WTC11 (cell line): Measurements from ENCODE around the gene COPA. TPM values are rescaled to one million over a fixed set of nuclear protein-coding genes. Genes with fewer than 3 reads are reported as not detected.

ENCODE experiments used
- ATAC-seq: fragments of 200-7000 bp; cut with Tn5 transposase; 2 replicates; pipeline ENCODE4 v1.10.0; 2021; ENCODE audit warnings: mild to moderate bottlenecking, moderate library complexity
- CTCF ChIA-PET: fragments of 300-600 bp; sonication (Branson Sonifier 250); formaldehyde crosslinking; loops from one replicate; lab custom pipeline; 2021; ENCODE audit warnings: antibody characterized with exemption; lab: Charles Lee
- POLR2A ChIA-PET: fragments of 350-600 bp; sonication (Branson Sonifier 250); formaldehyde crosslinking; loops from one replicate; lab custom pipeline; 2021; ENCODE audit warnings: antibody characterized with exemption; lab: Charles Lee
- DNase-seq: peaks from one replicate; pipeline ENCODE4 v3.0.0; 2021; ENCODE audit warnings: low spot score
- H3K27ac Mint-ChIP-seq: 2 replicates; pipeline ENCODE4 v1.8.0; 2021; ENCODE audit warnings: mixed read lengths
- H3K27me3 Mint-ChIP-seq: 2 replicates; pipeline ENCODE4 v1.8.0; 2021; ENCODE audit warnings: low read depth, mild to moderate bottlenecking, moderate library complexity, mixed read lengths
- H3K36me3 Mint-ChIP-seq: 2 replicates; pipeline ENCODE4 v1.8.0; 2021; ENCODE audit warnings: mixed read lengths
- H3K4me1 Mint-ChIP-seq: 2 replicates; pipeline ENCODE4 v1.8.0; 2022; ENCODE audit warnings: mixed read lengths
- H3K4me3 Mint-ChIP-seq: 2 replicates; pipeline ENCODE4 v1.8.0; 2021; ENCODE audit warnings: mild to moderate bottlenecking, moderate library complexity, mixed read lengths
- H3K9me3 Mint-ChIP-seq: 2 replicates; pipeline ENCODE4 v1.8.0; 2021; ENCODE audit warnings: mixed read lengths
- ARID4B ChIP-seq: sonication (generic); formaldehyde crosslinking; IDR thresholded peaks from 2 replicates; pipeline ENCODE4 v1.8.0; 2023; ENCODE audit warnings: missing genetic modification reagents, mild to moderate bottlenecking, borderline replicate concordance
- ATF2 ChIP-seq: sonication (generic); formaldehyde crosslinking; IDR thresholded peaks from 2 replicates; pipeline ENCODE4 v1.8.1; 2022; ENCODE audit warnings: low read depth, missing genetic modification reagents, borderline replicate concordance
- ATF3 ChIP-seq: sonication (generic); formaldehyde crosslinking; conservative IDR thresholded peaks from 2 replicates; pipeline ENCODE4 v1.8.1; 2022; ENCODE audit warnings: mild to moderate bottlenecking, missing genetic modification reagents
- CREM ChIP-seq: sonication (generic); formaldehyde crosslinking; IDR thresholded peaks from 2 replicates; pipeline ENCODE4 v1.8.1; 2022; ENCODE audit warnings: mild to moderate bottlenecking, missing genetic modification reagents, moderate library complexity
- ELF4 ChIP-seq: sonication (generic); formaldehyde crosslinking; IDR thresholded peaks from 2 replicates; pipeline ENCODE4 v1.8.1; 2022; ENCODE audit warnings: low read depth, mild to moderate bottlenecking, moderate library complexity, missing genetic modification reagents
- FOXP4 ChIP-seq: sonication (generic); formaldehyde crosslinking; IDR thresholded peaks from 2 replicates; pipeline ENCODE4 v1.8.0; 2022; ENCODE audit warnings: mild to moderate bottlenecking, missing genetic modification reagents
- GTF2I ChIP-seq: fragments of 250-450 bp; sonication (Bioruptor Pico); conservative IDR thresholded peaks from 2 replicates; pipeline ENCODE4 v1.4.0; 2021; ENCODE audit warnings: mild to moderate bottlenecking
- HMGXB4 ChIP-seq: sonication (generic); formaldehyde crosslinking; IDR thresholded peaks from 2 replicates; pipeline ENCODE4 v1.8.1; 2023; ENCODE audit warnings: mild to moderate bottlenecking, moderate library complexity, missing genetic modification reagents
- IRF1 ChIP-seq: sonication (generic); formaldehyde crosslinking; IDR thresholded peaks from 2 replicates; pipeline ENCODE4 v1.8.0; 2023; ENCODE audit warnings: missing genetic modification reagents
- MXD4 ChIP-seq: fragments of 250-450 bp; sonication (Bioruptor Pico); IDR thresholded peaks from 2 replicates; pipeline ENCODE4 v1.8.0; 2021; ENCODE audit warnings: mild to moderate bottlenecking, moderate library complexity, borderline replicate concordance
- RELA ChIP-seq: sonication (generic); formaldehyde crosslinking; IDR thresholded peaks from 2 replicates; pipeline ENCODE4 v1.8.1; 2022; ENCODE audit warnings: missing genetic modification reagents, mild to moderate bottlenecking, borderline replicate concordance
- SP1 ChIP-seq: sonication (generic); formaldehyde crosslinking; conservative IDR thresholded peaks from 2 replicates; pipeline ENCODE4 v1.8.1; 2022; ENCODE audit warnings: missing genetic modification reagents
- USF1 ChIP-seq: sonication (generic); formaldehyde crosslinking; IDR thresholded peaks from 2 replicates; pipeline ENCODE4 v1.8.0; 2022; ENCODE audit warnings: mild to moderate bottlenecking, missing genetic modification reagents
- ZBTB21 ChIP-seq: sonication (generic); formaldehyde crosslinking; IDR thresholded peaks from 2 replicates; pipeline ENCODE4 v1.8.1; 2023; ENCODE audit warnings: mild to moderate bottlenecking, missing genetic modification reagents, borderline replicate concordance
- ZMAT4 ChIP-seq: fragments of 250-450 bp; sonication (Bioruptor Pico); IDR thresholded peaks from 2 replicates; pipeline ENCODE4 v1.9.0; 2021; ENCODE audit warnings: mild to moderate bottlenecking
- ZNF232 ChIP-seq: sonication (generic); formaldehyde crosslinking; IDR thresholded peaks from 2 replicates; pipeline ENCODE4 v1.8.0; 2022; ENCODE audit warnings: mild to moderate bottlenecking, missing genetic modification reagents
- total RNA-seq: library from RNA; stranded (reverse); gene quantifications from 3 replicates; pipeline ENCODE4 v1.2.3, GENCODE V29; 2021

The COPA gene
- total RNA-seq, 1 experiment from 2014 or later: 126 TPM

GRCh38 chr1:160328184-160328583 lies 14.9 kb downstream of the COPA start:
- ChIA-PET POLR2A (no interaction called here), CTCF (interaction anchor here (1.0 to 1.5 kb wide), 3 partner anchors 26 to 76 kb away, joined by 3 to 4 read pairs (median 3); no protein-coding TSS in a partner anchor)
- H3K9me3 Mint-ChIP-seq: no peaks in the 10 kb centered on the region
- H3K4me1 Mint-ChIP-seq: no peaks in the 10 kb centered on the region
- ATAC-seq (no peak), DNase-seq (no peak)
- peaks cover 69% of the 10 kb centered on the region for H3K36me3 Mint-ChIP-seq
- H3K27ac Mint-ChIP-seq: no peak overlapping the region
- TF ChIP-seq GTF2I (no peak), ZNF232 (CRISPR knock-in tag) (no peak), SP1 (CRISPR knock-in tag) (no peak), FOXP4 (CRISPR knock-in tag) (no peak), RELA (CRISPR knock-in tag) (no peak), ATF2 (CRISPR knock-in tag) (no peak), ZBTB21 (no peak), IRF1 (CRISPR knock-in tag) (no peak), CREM (no peak), ARID4B (CRISPR knock-in tag) (no peak), USF1 (no peak), MXD4 (CRISPR knock-in tag) (no peak), ELF4 (CRISPR knock-in tag) (no peak), ATF3 (CRISPR knock-in tag) (no peak), ZMAT4 (no peak), HMGXB4 (no peak)
- H3K4me3 Mint-ChIP-seq: no peak overlapping the region
- H3K27me3 Mint-ChIP-seq: no peaks in the 10 kb centered on the region
